ENCODE data around the gene MAPK7. TPM values are rescaled to one million over a fixed set of nuclear protein-coding genes. Genes with fewer than 3 reads are reported as not detected.

MAPK7 gene
- total RNA-seq = 20.5 and 22.6 TPM in 2 replicates

GRCh38 chr17:19378416-19379360 lies at the start of gene MAPK7:
TSS of gene MAPK7 (plus strand) at chr17:19378498. CDS start at chr17:19378901, 403 bp downstream.
- DNase-seq = no peak
- Mint-ChIP-seq H3K4me3 (peak within 1 kb of the TSS; percentile 98), H3K36me3 (ENCODE audit: low read depth) (peaks cover 24% of the 10 kb centered on the region), H3K4me1 (peaks cover 21% of the 10 kb centered on the region), H3K9me3 (no peaks in the 10 kb centered on the region), H3K27me3 (no peaks in the 10 kb centered on the region), H3K27ac (peak within 1 kb of the TSS; percentile 98)
- intact Hi-C loops (cut with micrococcal nuclease) = loop anchor here (1.0 to 5.0 kb wide), 3 partner anchors 16 to 270 kb away; partner anchors contain the start of genes ALDH3A2 and B9D1

GRCh38 chr17:19329136-19329535 lies 49.2 kb upstream of the MAPK7 start:
- Mint-ChIP-seq H3K36me3 (ENCODE audit: low read depth) (no peaks in the 10 kb centered on the region), H3K4me1 (peaks cover 4% of the 10 kb centered on the region), H3K27ac (no peak overlapping the region), H3K4me3 (no peak overlapping the region), H3K27me3 (peaks cover 4% of the 10 kb centered on the region), H3K9me3 (peaks cover 6% of the 10 kb centered on the region)
- DNase-seq = no peak
- intact Hi-C loops (cut with micrococcal nuclease) = no loop called here

- Mint-ChIP-seq H3K4me3 (no peak overlapping the region), H3K27ac (no peak overlapping the region), H3K9me3 (peaks cover 6% of the 10 kb centered on the region), H3K36me3 (ENCODE audit: low read depth) (no peaks in the 10 kb centered on the region), H3K27me3 (peaks cover 4% of the 10 kb centered on the region), H3K4me1 (peaks cover 4% of the 10 kb centered on the region)
- intact Hi-C loops (cut with micrococcal nuclease) = no loop called here
- no peak for DNase-seq
Measured at GRCh38 chr17:19329839-19330238, 48.5 kb upstream of the MAPK7 start.

- H3K9me3 Mint-ChIP-seq = peaks cover 3% of the 10 kb centered on the region
- H3K36me3 Mint-ChIP-seq (ENCODE audit: low read depth) = no peaks in the 10 kb centered on the region
- H3K27me3 Mint-ChIP-seq = peaks cover 3% of the 10 kb centered on the region
- intact Hi-C loops (cut with micrococcal nuclease) = no loop called here
- no peak for DNase-seq
- H3K4me1 Mint-ChIP-seq = peaks cover 4% of the 10 kb centered on the region
- no peak overlapping the region for H3K4me3 Mint-ChIP-seq
- H3K27ac Mint-ChIP-seq = no peak overlapping the region
Measured at GRCh38 chr17:19330271-19330670, 48.0 kb upstream of the MAPK7 start.

- intact Hi-C loops (cut with micrococcal nuclease) = no loop called here
- no peak for DNase-seq
- Mint-ChIP-seq H3K4me3 (no peak overlapping the region), H3K27me3 (peaks cover 5% of the 10 kb centered on the region), H3K36me3 (ENCODE audit: low read depth) (no peaks in the 10 kb centered on the region), H3K4me1 (peaks cover 4% of the 10 kb centered on the region), H3K9me3 (no peaks in the 10 kb centered on the region), H3K27ac (no peak overlapping the region)
Measured at GRCh38 chr17:19331134-19331533, 47.2 kb upstream of the MAPK7 start.

- Mint-ChIP-seq H3K4me3 (no peak overlapping the region), H3K27me3 (peaks cover 5% of the 10 kb centered on the region), H3K9me3 (no peaks in the 10 kb centered on the region), H3K4me1 (peaks cover 4% of the 10 kb centered on the region), H3K36me3 (ENCODE audit: low read depth) (no peaks in the 10 kb centered on the region), H3K27ac (no peak overlapping the region)
- no peak for DNase-seq
- intact Hi-C loops (cut with micrococcal nuclease) = no loop called here
Measured at GRCh38 chr17:19331543-19332245, 46.6 kb upstream of the MAPK7 start.

GRCh38 chr17:19332371-19333131 lies 45.7 kb upstream of the MAPK7 start:
- H3K27ac Mint-ChIP-seq = no peak overlapping the region
- no peak for DNase-seq
- no peaks in the 10 kb centered on the region for H3K36me3 Mint-ChIP-seq (ENCODE audit: low read depth)
- peaks cover 7% of the 10 kb centered on the region for H3K27me3 Mint-ChIP-seq
- H3K4me1 Mint-ChIP-seq = peaks cover 4% of the 10 kb centered on the region
- intact Hi-C loops (cut with micrococcal nuclease) = no loop called here
- no peaks in the 10 kb centered on the region for H3K9me3 Mint-ChIP-seq
- H3K4me3 Mint-ChIP-seq = no peak overlapping the region

- no peaks in the 10 kb centered on the region for H3K9me3 Mint-ChIP-seq
- peaks cover 5% of the 10 kb centered on the region for H3K27me3 Mint-ChIP-seq
- intact Hi-C loops (cut with micrococcal nuclease) = no loop called here
- H3K4me1 Mint-ChIP-seq = peaks cover 4% of the 10 kb centered on the region
- no peak for DNase-seq
- no peaks in the 10 kb centered on the region for H3K36me3 Mint-ChIP-seq (ENCODE audit: low read depth)
- H3K27ac Mint-ChIP-seq = no peak overlapping the region
- no peak overlapping the region for H3K4me3 Mint-ChIP-seq
Measured at GRCh38 chr17:19333132-19333440, 45.2 kb upstream of the MAPK7 start.

- Mint-ChIP-seq H3K36me3 (ENCODE audit: low read depth) (no peaks in the 10 kb centered on the region), H3K4me1 (peaks cover 4% of the 10 kb centered on the region), H3K4me3 (no peak overlapping the region), H3K27me3 (peaks cover 7% of the 10 kb centered on the region), H3K27ac (no peak overlapping the region), H3K9me3 (no peaks in the 10 kb centered on the region)
- intact Hi-C loops (cut with micrococcal nuclease) = no loop called here
- no peak for DNase-seq
Measured at GRCh38 chr17:19333736-19334290, 44.5 kb upstream of the MAPK7 start.

- Mint-ChIP-seq H3K36me3 (ENCODE audit: low read depth) (no peaks in the 10 kb centered on the region), H3K27ac (no peak overlapping the region), H3K27me3 (peaks cover 11% of the 10 kb centered on the region), H3K4me3 (no peak overlapping the region), H3K4me1 (peaks cover 4% of the 10 kb centered on the region), H3K9me3 (no peaks in the 10 kb centered on the region)
- intact Hi-C loops (cut with micrococcal nuclease) = no loop called here
- no peak for DNase-seq
Measured at GRCh38 chr17:19334331-19334730, 44.0 kb upstream of the MAPK7 start.

GRCh38 chr17:19335951-19336631 lies 42.2 kb upstream of the MAPK7 start:
- no peaks in the 10 kb centered on the region for H3K9me3 Mint-ChIP-seq
- no peak overlapping the region for H3K27ac Mint-ChIP-seq
- H3K27me3 Mint-ChIP-seq = peaks cover 17% of the 10 kb centered on the region
- H3K4me3 Mint-ChIP-seq = no peak overlapping the region
- H3K36me3 Mint-ChIP-seq (ENCODE audit: low read depth) = no peaks in the 10 kb centered on the region
- H3K4me1 Mint-ChIP-seq = peaks cover 4% of the 10 kb centered on the region
- intact Hi-C loops (cut with micrococcal nuclease) = no loop called here
- no peak for DNase-seq

- no peaks in the 10 kb centered on the region for H3K9me3 Mint-ChIP-seq
- peaks cover 4% of the 10 kb centered on the region for H3K4me1 Mint-ChIP-seq
- H3K27ac Mint-ChIP-seq = no peak overlapping the region
- no peaks in the 10 kb centered on the region for H3K36me3 Mint-ChIP-seq (ENCODE audit: low read depth)
- DNase-seq = no peak
- H3K4me3 Mint-ChIP-seq = no peak overlapping the region
- H3K27me3 Mint-ChIP-seq = peaks cover 20% of the 10 kb centered on the region
- intact Hi-C loops (cut with micrococcal nuclease) = no loop called here
Measured at GRCh38 chr17:19336938-19337711, 41.2 kb upstream of the MAPK7 start.

GRCh38 chr17:19337712-19338023 lies 40.6 kb upstream of the MAPK7 start:
- Mint-ChIP-seq H3K9me3 (no peaks in the 10 kb centered on the region), H3K36me3 (ENCODE audit: low read depth) (no peaks in the 10 kb centered on the region), H3K27me3 (peaks cover 20% of the 10 kb centered on the region), H3K4me1 (peaks cover 2% of the 10 kb centered on the region), H3K27ac (no peak overlapping the region), H3K4me3 (no peak overlapping the region)
- intact Hi-C loops (cut with micrococcal nuclease) = no loop called here
- no peak for DNase-seq
